ENCODE data around the gene EGR2. TPM values are rescaled to one million over a fixed set of nuclear protein-coding genes. Genes with fewer than 3 reads are reported as not detected.

The EGR2 gene
- total and polyA plus RNA-seq, 2 donors (not counting 3 experiments of a cell fraction or from before 2014, with no cell fraction given), result 0.46 to 0.47 TPM

DNA sequence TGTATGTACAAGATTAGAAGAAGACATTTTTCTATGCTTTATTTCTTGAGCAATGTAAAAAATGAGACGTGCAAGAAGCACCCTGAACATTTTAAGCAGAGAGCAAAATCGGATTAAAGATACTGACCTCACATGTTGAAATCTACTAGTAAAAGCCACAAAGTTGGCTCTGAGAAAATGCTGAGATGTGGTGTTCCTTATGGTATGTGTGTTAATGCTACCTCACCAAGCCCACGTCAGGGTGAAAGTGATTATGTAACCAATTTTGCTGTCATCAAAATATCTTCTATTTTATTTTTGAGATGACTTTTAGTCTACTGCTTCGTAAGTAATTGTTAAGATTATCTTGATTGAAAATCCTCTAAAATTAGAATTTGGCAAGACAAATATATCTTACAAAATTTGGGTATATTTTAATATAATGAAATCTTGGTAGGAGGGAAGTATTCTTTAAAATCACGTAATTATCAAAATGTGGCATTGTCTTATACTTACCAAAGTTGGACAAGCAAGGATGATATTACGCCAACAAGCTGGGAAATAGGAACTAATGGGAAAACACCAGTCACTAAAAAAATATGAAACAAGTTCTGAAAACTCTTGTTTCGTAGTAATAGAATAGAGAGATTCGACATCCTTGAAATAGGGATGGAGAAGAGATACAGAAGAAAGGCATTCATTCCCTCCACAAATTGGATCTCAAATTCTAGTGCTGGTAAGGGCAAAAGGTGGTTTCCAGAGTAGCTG is 5.8 kb downstream of the EGR2 start:
- Histone ChIP-seq H3K4me1 (ENCODE audit: control insufficient read depth, extremely low read depth, insufficient read depth, low read length) (peaks cover 14% of the 10 kb centered on the region), H3K79me2 (ENCODE audit: control insufficient read depth, insufficient read depth, low read length) (peaks cover 23% of the 10 kb centered on the region), H2AFZ (ENCODE audit: low read depth, low read length) (no peak overlapping the region), H3K9ac (replicated peaks; ENCODE audit: extremely low read depth, insufficient read depth, low read length) (no peak overlapping the region), H3K9me3 (replicated peaks; ENCODE audit: control insufficient read depth, insufficient read depth, low read length) (no peaks in the 10 kb centered on the region), H4K20me1 (replicated peaks; ENCODE audit: control insufficient read depth, extremely low read depth, insufficient read depth, low read length) (no peaks in the 10 kb centered on the region), H3K4me2 (ENCODE audit: insufficient read depth, low read length) (no peak overlapping the region), H3K4me3 (replicated peaks in 1 of 3; ENCODE audit: insufficient read depth in 1 of 3, low read depth in 1 of 3, low read length in 3 of 3) (no peak overlapping the region), H3K27ac (ENCODE audit: insufficient read depth, low read depth, low read length) (no peak overlapping the region), H3K9me1 (replicated peaks; ENCODE audit: control insufficient read depth, extremely low read depth, insufficient read depth, low read length) (no peaks in the 10 kb centered on the region), H3K27me3 (ENCODE audit: control insufficient read depth in 2 of 2, insufficient read depth in 2 of 2, low read length in 2 of 2) (peaks cover 15 to 16% of the 10 kb centered on the region in 2 experiments), H3K36me3 (ENCODE audit: control insufficient read depth in 2 of 2, extremely low read depth in 1 of 2, insufficient read depth in 2 of 2, low read length in 2 of 2) (no peaks in the 10 kb centered on the region)
- dilution Hi-C loops (cut with MboI; ENCODE audit: extremely low pct_ligation_motif_present, low sequenced_read_pairs), result no loop called here
- POLR2A ChIA-PET, result interaction anchor here (0.6 kb wide), 1 partner anchor 174 kb away, joined by 4 read pairs; no protein-coding TSS in a partner anchor
- no TSS peak for BruUV-seq (replicated peaks)
- no peak for FAIRE-seq
- TF ChIP-seq, protein P1, sequence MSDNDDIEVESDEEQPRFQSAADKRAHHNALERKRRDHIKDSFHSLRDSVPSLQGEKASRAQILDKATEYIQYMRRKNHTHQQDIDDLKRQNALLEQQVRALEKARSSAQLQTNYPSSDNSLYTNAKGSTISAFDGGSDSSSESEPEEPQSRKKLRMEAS (IDR thresholded peaks at IDR 0.05; ENCODE audit: insufficient read depth, insufficient read length), result no peak
- TF ChIP-seq FOS (IDR thresholded peaks at IDR 0.05; ENCODE audit: borderline replicate concordance, insufficient read depth, low read length), result no peak
- no peak for TF ChIP-seq POLR2A (IDR thresholded peaks at IDR 0.05; ENCODE audit: low read depth, low read length)
- DNase-seq (ENCODE audit: low read depth, low spot score), result no peak
- intact Hi-C loops (cut with micrococcal nuclease), result loop anchor here (5.0 kb wide), 1 partner anchor 572 kb away; no protein-coding TSS in a partner anchor
- CTCF ChIA-PET, result interaction anchor here (4.3 kb wide), 1 partner anchor 7 kb away, joined by 36 read pairs; the partner anchor contains the start of gene EGR2

DNA sequence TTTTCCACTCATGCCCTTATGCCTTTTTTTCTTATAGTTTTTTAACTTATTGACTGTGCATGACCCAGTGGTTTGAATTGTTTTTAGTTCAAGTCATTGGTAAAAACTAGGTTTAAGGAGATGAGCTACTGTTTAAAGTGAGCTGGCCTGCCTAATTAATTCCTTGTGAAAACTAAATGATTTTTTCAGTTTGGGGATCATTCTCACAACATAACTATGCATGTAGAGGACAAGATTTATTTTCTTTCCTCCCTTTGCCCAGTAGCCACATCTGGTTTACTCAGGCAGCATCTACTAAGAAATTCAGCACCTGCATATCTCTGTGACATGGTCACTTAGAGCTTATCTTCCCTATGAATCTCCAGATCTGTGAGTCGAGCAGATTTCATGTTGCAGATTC is 9.9 kb downstream of the EGR2 start:
- POLR2A ChIA-PET, result no interaction called here
- intact Hi-C loops (cut with micrococcal nuclease) (no loop called here), dilution Hi-C loops (cut with MboI; ENCODE audit: extremely low pct_ligation_motif_present, low sequenced_read_pairs) (no loop called here)
- H3K9me3 ChIP-seq (replicated peaks; ENCODE audit: control insufficient read depth, insufficient read depth, low read length), result no peaks in the 10 kb centered on the region
- H3K27ac ChIP-seq (ENCODE audit: insufficient read depth, low read depth, low read length), result no peak overlapping the region
- no peaks in the 10 kb centered on the region for H3K36me3 ChIP-seq (ENCODE audit: control insufficient read depth in 2 of 2, extremely low read depth in 1 of 2, insufficient read depth in 2 of 2, low read length in 2 of 2)
- peak; percentile 21 for TF ChIP-seq GATA2 (IDR thresholded peaks at IDR 0.05; ENCODE audit: insufficient read depth, insufficient read length, low read depth, low read length)
- no peak for TF ChIP-seq JUN (IDR thresholded peaks at IDR 0.05; ENCODE audit: borderline replicate concordance, insufficient read depth, insufficient read length, low read depth)
- TF ChIP-seq, protein P1 (IDR thresholded peaks at IDR 0.05; ENCODE audit: insufficient read depth, insufficient read length), result no peak
- TF ChIP-seq FOS (IDR thresholded peaks at IDR 0.05; ENCODE audit: borderline replicate concordance, insufficient read depth, low read length), result no peak
- TF ChIP-seq, protein P2, sequence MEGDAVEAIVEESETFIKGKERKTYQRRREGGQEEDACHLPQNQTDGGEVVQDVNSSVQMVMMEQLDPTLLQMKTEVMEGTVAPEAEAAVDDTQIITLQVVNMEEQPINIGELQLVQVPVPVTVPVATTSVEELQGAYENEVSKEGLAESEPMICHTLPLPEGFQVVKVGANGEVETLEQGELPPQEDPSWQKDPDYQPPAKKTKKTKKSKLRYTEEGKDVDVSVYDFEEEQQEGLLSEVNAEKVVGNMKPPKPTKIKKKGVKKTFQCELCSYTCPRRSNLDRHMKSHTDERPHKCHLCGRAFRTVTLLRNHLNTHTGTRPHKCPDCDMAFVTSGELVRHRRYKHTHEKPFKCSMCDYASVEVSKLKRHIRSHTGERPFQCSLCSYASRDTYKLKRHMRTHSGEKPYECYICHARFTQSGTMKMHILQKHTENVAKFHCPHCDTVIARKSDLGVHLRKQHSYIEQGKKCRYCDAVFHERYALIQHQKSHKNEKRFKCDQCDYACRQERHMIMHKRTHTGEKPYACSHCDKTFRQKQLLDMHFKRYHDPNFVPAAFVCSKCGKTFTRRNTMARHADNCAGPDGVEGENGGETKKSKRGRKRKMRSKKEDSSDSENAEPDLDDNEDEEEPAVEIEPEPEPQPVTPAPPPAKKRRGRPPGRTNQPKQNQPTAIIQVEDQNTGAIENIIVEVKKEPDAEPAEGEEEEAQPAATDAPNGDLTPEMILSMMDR (IDR thresholded peaks at IDR 0.05; ENCODE audit: extremely low read depth in 1 of 2, insufficient read depth in 1 of 2, low read depth in 1 of 2, low read length in 2 of 2), result no peak
- no peak for TF ChIP-seq MYC (IDR thresholded peaks at IDR 0.05; ENCODE audit: low read depth, low read length)
- TF ChIP-seq POLR2A (IDR thresholded peaks at IDR 0.05; ENCODE audit: low read depth, low read length), result no peak
- TF ChIP-seq EZH2 (IDR thresholded peaks at IDR 0.05; ENCODE audit: borderline replicate concordance, low read depth, low read length, severe bottlenecking), result no peak
- H3K4me2 ChIP-seq (ENCODE audit: insufficient read depth, low read length), result peak overlapping the region; percentile 48
- no peaks in the 10 kb centered on the region for H3K9me1 ChIP-seq (replicated peaks; ENCODE audit: control insufficient read depth, extremely low read depth, insufficient read depth, low read length)
- FAIRE-seq (no peak), DNase-seq (ENCODE audit: low read depth, low spot score) (no peak)
- no peaks in the 10 kb centered on the region for H4K20me1 ChIP-seq (replicated peaks; ENCODE audit: control insufficient read depth, extremely low read depth, insufficient read depth, low read length)
- peaks cover 18% of the 10 kb centered on the region for H3K4me1 ChIP-seq (ENCODE audit: control insufficient read depth, extremely low read depth, insufficient read depth, low read length)
- peak overlapping the region in 1 of 3 experiments; percentile 24 for H3K4me3 ChIP-seq (replicated peaks in 1 of 3; ENCODE audit: insufficient read depth in 1 of 3, low read depth in 1 of 3, low read length in 3 of 3)
- H2AFZ ChIP-seq (ENCODE audit: low read depth, low read length), result no peak overlapping the region
- peaks cover 23% of the 10 kb centered on the region for H3K79me2 ChIP-seq (ENCODE audit: control insufficient read depth, insufficient read depth, low read length)
- CTCF ChIA-PET, result interaction anchor here (0.7 to 4.3 kb wide), 5 partner anchors 9 to 277 kb away, joined by 3 to 36 read pairs (median 4); partner anchors contain the start of gene EGR2
- H3K27me3 ChIP-seq (ENCODE audit: control insufficient read depth in 2 of 2, insufficient read depth in 2 of 2, low read length in 2 of 2), result no peaks in the 10 kb centered on the region
- H3K9ac ChIP-seq (replicated peaks; ENCODE audit: extremely low read depth, insufficient read depth, low read length), result no peak overlapping the region
- BruUV-seq (replicated peaks), result TSS peak; percentile 45
